EH (cell line): Measurements from ENCODE around the gene BEX3.
"Not testable (repeated sequence)": the region's sequence is repeated elsewhere in the genome, so short reads cannot be mapped to it uniquely, and the experiment has no call there.

Experiments used
- DNase-seq: peaks from one replicate; pipeline ENCODE4 v3.0.0-alpha.2; 2015; ENCODE audit warnings: low read depth

The BEX3 gene

DNA sequence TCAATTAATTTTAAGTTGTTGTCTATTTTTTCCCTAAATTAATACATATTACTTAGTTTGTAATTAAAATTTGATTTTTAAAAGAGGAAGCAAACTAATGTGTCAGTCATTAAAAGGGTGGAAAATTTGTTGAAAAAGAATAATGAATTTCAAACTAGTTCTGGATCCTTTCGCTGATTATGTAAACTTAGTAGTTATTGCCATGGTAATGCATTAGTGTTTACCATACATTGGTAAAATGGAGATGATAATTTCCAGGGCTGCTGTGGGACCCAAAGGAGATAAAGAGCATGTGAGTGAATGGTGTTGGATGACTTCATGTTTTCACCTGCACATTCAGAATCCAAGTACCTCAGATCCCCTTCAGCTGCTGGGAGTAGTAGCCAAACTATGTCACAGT lies 6.5 kb downstream of the BEX3 start:
- DNase-seq, result no peak

DNA sequence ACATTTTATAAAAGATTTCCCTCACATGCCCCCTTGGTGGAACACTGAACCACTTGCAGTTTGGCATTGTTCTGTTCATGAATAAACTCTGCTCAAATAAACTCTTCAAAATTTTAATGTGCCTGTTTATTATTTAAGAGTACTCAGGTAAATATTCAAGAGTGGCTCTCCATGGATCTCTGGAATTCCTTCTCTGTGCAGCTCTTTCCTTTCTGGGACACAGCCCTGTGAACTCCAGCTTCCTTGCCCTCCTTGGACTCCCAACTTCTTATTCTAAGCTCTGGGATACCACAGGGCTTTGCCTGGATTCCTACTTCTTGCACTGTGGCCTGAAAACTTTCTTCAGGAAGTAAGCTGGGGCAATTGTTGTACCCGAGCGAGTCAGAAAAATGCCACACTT lies 8.3 kb downstream of the BEX3 start:
- DNase-seq, result no peak

DNA sequence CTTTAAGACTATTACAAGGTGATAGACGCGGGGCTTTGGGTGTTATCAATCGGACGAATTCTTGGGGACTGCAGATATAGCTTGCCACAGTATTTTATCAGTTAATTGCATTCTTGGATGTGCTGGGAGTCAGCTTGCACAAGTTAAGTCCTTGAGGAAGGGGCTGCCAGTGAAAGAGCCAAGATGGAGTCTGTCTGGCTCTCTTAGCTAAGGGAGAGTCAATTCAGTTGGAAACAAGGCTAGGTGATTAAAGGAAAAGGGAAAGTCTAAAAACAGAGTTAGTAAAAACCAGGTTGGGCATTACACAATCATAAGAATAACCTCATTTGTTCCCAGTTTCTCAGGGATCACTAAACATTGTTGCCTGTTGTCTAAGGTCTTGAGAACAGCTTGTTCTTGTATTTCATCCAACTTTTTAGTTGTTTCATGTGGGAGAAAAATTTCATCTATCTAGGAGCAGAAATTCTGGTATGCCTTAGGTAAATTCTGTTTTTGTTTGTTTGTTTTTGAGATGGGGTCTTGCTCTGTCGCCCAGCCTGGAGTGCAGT lies 9.0 kb downstream of the BEX3 start:
- DNase-seq, result not testable (repeated sequence)

DNA sequence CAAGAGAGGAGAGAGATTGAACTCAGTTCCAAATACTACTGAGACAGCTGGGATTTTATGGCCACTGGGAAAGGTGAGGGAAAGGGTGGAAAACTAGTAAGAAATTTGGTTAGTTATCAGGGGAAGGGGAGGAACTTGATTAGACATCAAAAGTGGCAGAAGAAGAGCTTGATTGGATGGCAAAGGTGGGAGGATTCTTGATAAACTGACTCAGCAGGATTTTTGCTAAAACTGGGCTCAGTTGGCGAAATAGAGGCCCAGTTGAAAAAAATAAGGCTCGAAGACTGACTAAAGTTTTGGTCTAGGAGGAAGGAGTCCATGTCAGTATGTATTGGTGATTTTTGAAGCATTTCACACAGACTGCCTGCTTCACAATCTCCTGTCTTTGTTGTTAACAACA lies 10.0 kb downstream of the BEX3 start:
- no peak for DNase-seq

DNA sequence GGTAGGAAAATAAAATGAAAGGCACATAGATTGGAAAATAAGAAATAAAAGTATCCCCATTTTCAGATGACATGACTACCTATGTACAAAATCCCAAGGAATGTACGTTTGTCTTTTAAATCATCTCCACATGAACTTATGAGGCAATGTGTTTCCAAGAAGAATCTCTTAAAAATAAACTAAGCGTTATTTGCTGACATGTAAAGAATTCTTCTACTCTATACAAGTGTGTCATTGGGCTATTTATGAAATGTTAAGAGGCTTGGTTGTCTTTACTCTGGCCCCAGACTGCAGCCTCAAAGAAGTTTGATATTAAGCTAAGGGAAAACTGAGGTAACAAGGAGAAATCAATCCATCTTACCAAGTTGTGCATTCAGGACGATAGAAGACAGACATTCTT lies 17.1 kb downstream of the BEX3 start:
- DNase-seq, result no peak

DNA sequence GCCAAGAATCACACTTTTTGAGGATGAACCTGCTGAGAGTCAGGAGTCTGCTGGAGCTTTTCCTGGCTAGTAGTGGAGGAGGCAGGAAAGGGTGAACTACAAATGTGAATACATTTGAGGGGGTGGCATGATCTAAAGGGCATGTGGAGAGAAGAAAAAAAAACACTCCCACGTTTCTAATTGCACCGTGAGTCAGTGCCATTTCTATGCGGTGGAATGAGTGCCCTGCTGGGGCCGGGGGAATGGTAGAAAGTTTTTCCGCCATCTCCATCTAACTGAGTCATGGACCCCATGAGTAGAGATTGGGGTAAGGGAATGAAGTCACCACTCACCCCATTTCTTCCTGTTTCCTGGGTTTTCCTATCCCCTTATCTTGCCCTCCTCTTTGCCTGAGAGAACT lies 19.8 kb downstream of the BEX3 start:
- DNase-seq, result peak; percentile 74

DNA sequence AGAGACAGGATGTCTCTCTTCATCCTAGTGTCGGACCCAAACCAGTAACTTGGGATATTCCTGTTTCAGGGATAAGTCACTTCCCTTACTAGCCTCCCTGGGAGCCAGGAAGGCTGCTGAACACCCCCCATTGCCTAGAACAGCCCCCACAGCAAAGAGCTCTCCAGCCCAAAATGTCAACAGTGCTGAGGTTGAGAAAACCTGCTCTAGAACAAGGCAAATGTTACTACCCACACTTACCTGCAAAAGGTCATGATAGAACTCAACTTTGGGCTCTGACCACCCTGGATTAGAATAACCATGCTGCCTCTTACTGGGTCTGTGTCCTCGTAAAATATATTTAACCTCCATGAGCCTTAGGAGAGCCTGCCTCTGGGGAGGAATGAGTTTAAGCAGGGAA lies 20.3 kb downstream of the BEX3 start:
- no peak for DNase-seq

DNA sequence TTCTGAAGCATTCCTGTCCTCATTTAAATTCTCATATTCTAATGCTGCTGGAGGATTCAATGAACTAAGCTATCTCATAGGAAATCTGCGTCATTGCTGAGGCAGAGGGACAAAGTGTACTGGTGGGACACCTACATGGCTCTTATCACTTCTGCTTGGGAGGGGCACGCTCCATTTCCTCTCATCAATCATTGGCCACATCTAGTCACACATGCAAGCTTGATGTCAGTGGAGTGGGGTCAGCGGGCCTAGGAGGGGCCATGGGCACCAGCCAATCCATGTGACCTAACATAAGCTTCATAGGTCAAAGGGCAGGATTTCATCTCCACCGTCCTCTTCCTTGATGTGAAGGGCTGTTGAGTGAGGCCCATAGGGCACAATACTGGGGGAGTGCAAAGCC lies 21.4 kb downstream of the BEX3 start:
- DNase-seq, result no peak

DNA sequence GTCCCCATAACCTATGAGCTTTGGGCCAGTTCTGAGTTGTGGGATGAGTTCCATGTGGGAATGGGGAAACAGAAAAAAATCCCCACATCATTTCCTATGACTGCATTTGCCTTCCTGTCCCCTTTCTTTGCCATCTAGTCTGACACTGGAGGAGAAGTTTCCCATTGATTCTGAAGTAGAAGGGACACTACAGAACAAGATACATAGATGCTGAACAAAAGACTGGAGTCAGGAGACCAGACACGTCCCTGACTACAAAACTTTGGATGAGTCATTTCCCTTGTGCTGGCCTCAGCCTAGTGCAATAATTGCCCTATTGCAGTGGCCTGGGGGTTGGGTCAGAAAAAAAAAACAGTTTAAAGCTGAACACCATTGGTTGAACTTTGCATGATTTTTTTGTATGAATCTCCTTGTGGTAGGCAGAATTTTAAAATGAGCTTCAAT lies 22.1 kb downstream of the BEX3 start:
- DNase-seq, result peak; percentile 86

DNA sequence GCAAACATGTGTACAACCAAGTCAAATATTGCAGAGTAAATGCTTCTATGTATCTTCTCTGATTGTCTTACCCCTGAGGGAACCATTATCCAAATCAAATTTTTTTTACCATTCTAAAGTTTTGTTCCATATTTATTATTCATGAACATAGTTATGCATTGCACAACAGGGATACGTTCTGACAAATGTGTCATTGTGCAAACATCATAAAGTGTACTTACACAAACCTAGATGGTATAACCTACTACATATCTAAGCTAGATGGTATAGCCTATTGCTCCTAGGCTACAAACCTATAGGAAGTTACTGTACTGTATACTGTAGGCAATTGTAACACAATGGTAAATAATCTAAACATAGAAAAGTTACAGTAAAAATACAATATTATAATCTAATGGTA lies 23.4 kb downstream of the BEX3 start:
- DNase-seq, result no peak

DNA sequence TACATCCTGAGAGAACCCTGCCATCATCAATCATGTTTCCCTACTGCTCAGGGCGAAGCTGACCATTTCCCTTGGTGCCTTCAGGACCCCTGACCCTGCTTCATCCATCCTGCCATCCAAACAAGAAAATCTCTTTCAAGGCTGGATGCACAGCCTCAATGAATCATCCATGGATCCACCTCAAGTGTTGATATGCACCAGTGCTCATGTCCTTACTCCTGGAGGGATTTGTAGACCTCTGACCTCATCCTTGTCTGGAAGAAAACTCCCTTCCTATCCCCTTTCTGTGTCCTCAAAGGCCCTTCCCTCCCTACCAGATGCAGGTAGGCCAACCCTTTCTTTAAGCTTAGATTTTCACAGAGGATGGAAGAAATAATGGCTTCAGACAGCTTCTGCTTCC lies 24.6 kb downstream of the BEX3 start:
- DNase-seq, result no peak

DNA sequence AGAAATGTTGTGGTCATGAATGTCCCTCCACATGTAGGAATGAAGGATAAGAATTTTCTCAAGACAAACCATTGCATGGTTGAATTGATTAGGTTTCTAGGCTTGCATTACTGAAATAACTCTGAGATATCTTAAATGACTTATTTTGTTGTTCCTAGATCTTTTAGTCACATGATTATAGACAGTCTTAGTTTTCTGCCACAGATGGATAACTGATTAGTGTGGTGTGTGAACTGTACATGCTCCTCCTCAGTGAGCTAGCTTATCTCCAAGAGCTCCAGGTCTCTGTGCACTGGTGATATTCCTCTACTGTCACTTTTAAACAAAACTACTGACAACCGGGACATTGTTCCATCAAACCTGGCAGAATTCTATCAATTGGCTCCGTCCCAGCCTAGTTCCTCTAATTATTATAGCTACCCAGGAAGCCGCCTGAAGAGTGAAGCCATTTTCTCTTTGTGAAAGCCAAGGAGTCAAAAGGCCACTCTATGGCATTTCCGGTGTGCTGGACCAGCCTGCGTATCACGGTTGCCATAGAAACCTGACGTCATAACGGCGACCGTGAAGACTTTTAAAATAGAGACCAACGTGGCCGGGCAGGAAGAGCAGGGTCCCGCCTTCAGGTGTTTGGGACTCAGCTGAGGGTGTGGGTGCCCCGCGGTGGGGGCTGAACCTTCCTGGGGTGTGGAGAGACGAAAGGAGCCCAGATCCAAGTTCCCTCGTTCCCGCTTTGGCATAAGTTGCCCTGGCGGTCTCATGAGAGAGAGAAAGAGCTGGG lies 28.1 kb downstream of the BEX3 start:
- peak; percentile 89 for DNase-seq

DNA sequence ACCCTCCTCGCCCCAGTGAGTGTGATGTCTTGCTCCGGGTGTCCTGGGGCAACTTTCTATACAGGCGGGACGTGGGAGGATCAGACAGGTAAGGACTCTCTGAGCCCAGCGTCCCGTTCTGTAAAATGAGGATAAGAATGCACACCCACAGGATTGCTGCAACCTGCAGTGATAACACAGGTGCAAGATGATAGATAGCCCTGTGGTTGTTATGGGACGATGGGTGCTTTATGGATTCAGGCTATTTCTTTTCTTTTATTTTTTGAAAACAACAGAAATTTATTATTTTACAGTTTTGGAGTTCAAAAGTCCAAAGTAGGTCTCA lies 28.6 kb downstream of the BEX3 start:
- no peak for DNase-seq

DNA sequence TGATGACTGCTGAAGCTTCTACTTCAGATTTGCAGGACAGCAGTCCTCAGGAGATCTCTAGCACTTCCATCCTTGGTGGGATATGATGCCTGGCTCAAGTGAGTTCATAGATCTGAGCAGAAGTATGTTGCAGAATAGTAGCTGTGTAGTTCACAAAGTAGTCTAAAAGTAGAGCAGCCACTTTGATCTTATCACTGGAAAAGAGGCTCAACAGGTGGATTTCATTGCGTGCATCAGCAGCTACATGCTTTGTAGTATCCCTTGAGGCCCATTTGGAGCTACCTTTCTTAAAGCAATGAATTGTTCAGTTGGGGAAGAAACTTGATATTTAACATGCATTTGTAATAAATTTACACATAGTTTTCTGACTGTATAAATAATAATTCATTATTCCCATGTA lies 29.9 kb downstream of the BEX3 start:
- DNase-seq, result no peak

DNA sequence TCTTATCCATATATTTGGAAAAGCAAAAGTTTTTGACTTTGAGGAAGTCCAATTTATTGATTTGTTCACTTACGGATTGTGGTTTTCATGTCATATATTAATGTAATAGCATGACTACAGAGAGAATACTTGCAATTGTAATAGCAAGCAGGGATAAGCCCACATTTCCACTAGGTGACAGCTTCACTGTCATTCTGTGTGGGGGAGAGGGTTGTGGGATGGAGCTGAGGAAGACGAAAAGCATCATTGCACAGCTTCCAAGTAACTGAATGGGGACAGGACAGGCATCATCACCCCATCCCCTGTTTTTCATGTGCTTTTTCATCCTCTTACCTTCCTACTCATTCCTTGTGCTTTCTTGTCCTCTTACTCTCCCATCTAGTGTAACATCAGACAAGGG lies 31.4 kb downstream of the BEX3 start:
- no peak for DNase-seq

DNA sequence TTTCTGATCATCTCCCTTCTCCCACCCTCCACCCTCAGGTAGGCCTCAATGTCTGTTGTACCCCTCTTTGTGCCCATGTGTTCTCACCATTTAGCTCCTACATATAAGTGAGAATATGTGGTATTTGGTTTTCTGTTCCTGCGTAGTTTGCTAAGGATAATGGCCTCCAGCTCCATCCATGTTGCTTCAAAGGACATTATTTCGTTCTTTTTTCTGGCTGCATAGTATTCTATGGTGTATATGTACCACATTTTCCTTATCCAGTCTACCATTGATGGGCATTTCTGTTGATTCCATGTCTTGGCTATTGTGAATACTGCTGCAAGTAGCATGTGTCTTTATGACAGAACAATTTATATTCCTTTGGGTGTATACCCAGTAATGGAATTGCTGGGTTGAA lies 35.4 kb downstream of the BEX3 start:
- DNase-seq, result not testable (repeated sequence)

DNA sequence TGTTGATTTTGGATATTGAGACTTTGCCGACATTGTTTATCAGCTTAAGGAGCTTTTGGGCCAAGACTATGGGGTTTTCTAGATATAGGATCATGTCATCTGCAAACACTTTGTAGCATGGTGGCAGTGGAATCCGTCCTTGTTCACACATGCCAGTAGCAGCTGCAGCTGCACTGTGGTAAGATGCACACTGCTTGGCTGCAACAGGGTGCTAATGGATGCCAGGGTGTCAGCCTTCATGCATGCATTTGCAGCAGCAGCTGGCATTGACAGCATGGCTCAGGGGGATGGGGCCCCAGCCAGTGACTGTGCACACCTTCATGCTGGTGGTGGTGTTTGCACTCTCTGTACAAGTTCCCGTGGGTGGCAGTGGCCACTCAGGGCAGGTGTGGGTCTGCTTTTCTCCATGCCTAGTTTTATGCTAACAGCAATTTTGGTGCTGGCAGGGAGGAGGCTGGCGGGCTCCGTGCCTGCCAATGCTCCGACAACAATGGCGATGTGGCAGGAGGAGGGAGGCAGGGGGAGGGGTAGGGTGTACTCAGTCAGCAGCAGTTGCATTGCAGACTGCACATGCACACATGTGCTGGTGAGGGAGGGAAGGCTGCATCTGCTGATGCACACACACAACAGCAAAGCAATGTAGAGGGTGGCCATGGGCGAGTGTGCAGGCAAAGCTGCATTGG lies 37.5 kb downstream of the BEX3 start:
- DNase-seq, result no peak

DNA sequence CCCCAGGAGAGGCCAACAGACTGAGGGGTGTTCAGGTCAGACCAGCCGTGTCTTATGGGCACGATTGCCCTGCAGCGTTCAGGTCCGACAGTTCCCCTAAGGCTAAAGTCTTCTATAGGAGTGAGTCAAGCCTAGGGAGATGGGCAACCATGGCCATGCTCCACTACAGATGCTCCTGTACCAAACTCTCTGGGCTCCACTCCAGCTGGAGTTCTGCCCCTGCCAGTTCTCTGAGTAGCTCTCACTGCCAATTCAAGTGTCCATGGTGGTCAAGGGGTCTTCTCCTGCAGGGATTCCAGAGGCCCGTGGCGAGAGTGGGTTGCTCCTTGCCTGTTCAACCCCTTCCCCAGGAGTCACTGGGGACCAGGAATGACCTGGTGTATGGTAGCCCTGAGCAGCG lies 38.2 kb downstream of the BEX3 start:
- no peak for DNase-seq

DNA sequence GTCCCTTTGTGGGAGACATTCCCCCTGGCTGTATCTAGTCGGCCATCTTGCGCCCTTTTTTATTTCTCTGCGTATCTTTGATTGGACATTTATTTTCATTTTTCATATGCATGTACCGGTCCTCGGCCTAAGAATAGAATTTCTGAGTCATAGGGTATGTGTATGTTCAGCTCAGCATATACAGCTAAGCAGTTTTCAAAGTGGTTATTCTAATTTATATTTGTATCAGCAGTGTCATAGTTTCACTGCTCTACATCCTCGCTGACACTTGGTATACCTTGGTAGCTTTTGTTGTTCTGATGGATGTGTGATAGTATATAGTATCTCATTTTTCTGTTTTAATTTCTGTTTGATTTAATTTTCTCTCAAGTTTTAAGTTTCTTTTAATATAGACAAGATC lies 38.7 kb downstream of the BEX3 start:
- DNase-seq, result no peak

DNA sequence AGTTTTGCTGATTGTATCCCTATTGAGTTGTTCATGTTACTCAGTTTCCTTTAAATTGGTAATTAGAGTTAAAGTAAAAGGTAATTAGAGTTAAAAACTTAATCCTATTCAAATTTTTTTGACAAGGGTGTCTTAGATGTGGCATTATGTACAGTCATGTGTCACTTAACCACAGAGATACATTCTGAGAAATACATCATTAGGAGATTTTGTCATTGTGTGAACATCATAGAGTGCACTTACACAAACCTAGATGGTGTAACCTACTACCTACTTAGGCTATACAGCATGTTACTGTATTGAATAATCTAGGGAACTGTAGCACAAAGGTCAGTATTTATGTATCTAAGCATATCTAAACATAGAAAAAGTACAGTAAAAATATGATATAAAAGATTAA lies 39.2 kb downstream of the BEX3 start:
- DNase-seq, result no peak

DNA sequence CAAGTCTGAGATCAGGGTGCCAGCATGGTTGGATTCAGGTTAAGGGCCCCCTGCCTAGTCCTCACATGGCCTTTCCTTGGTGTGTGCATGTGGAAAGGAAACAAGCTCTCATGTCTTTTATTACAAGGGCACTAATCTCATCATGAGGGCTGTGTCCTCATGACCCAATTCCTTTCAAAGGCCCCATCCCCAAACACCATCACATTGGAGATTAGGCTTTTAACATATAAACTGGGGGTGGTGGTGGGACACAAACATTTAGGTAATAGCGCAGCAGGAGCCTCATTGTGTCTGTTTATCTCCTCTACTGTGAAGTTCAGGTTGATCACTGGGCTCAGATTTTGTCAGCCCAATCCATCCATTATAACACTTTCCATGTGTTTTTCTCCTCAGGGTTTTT lies 41.0 kb downstream of the BEX3 start:
- no peak for DNase-seq

DNA sequence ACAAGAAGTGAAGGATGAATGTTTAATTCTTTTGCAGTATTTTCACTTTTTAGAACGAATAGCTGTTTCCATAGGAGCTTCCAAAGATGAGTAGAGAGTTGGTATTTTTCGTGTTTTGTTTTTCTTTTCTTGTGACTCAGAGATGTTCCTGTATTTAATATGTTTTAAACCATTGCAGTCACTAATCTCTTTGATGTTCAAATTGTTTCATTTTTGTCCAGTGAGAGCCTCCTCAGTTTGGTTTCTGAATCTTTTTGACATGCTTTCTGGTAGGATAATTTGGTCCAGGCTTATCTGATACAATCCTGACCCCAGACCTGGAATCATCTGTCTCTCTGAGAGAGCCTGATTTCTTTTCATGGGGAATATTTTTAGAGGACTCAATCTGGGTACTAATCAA lies 41.6 kb downstream of the BEX3 start:
- peak; percentile 26 for DNase-seq

DNA sequence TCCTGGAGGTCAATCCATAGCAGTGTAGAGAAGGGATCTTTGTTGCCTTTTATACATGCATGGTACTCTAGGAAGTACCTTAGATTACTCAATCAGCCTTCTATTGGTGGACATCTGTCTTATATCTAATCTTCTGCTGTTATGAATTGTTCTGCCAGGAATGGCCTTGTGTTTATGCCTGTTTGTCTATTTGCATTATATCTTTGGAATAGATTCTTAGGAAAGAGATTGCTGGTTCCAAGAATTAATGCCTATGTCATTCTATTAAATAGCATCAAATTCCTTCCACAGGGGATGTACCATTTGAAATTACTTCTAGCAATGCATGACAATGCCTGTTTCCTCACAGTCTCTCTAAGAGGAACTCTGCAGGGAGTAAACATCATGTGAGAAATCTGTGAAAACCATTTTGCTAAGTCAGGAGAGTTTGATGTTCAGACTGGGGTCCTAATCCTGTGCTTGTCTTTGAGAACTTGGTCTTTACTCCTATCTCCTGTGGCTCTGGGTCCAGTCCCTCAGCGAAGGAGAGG lies 42.5 kb downstream of the BEX3 start:
- DNase-seq, result no peak
